Esophagus (tissue), 2 donors: Measurements from ENCODE around the gene SDF2L1. TPM values are rescaled to one million over a fixed set of nuclear protein-coding genes. Genes with fewer than 3 reads are reported as not detected.
"Not testable (repeated sequence)": the region's sequence is repeated elsewhere in the genome, so short reads cannot be mapped to it uniquely, and the experiment has no call there.

Experiments
- H3K27ac ChIP-seq, 2 donors: one replicate each; pipeline ENCODE4 v1.5.1; 2013; ENCODE audit warnings: low read depth in 2 of 2, mild to moderate bottlenecking in 2 of 2, inconsistent platforms in 1 of 2, low read length in 1 of 2, moderate library complexity in 1 of 2
- H3K27me3 ChIP-seq, 2 donors: one replicate each; pipeline ENCODE4 v1.6.1; 2013; ENCODE audit warnings: low read length in 2 of 2, control low read depth in 1 of 2, mild to moderate bottlenecking in 1 of 2; ENCODE audit not compliant: insufficient read depth in 2 of 2, control insufficient read depth in 1 of 2
- H3K36me3 ChIP-seq, 2 donors: one replicate each; pipeline ENCODE4 v1.6.1; 2013; ENCODE audit warnings: low read length in 1 of 2; ENCODE audit not compliant: control insufficient read depth in 2 of 2, insufficient read depth in 2 of 2
- H3K4me1 ChIP-seq, 2 donors: one replicate each; pipeline ENCODE4 v1.6.1; 2013; ENCODE audit warnings: low read length in 1 of 2; ENCODE audit not compliant: control insufficient read depth in 2 of 2, insufficient read depth in 2 of 2
- H3K4me3 ChIP-seq, 2 donors: one replicate each; pipeline ENCODE4 v1.5.1; 2013; ENCODE audit warnings: low read length in 2 of 2, mild to moderate bottlenecking in 2 of 2, low read depth in 1 of 2, moderate library complexity in 1 of 2
- H3K9me3 ChIP-seq, 2 donors: one replicate each; pipeline ENCODE4 v1.6.1; 2013; ENCODE audit warnings: mild to moderate bottlenecking in 2 of 2, low read depth in 1 of 2, low read length in 1 of 2, moderate library complexity in 1 of 2; ENCODE audit not compliant: control insufficient read depth in 2 of 2, insufficient read depth in 1 of 2
- WGBS, 2 donors: extraction: QIAGEN DNeasy Blood & Tissue Kit; methylation state at CpG; one replicate each; pipeline ENCODE4 v1.1.7; 2013; 5-methylcytosine and 5-hydroxymethylcytosine counted together
- polyA plus RNA-seq, 2 donors: library from polyadenylated mRNA; stranded (reverse); fragments of 200-250 nt; gene quantifications; one replicate each; pipeline ENCODE4 v1.2.3, GENCODE V29; 2013
- donor health status: healthy with polysubstance abuse.
- donor health status: Bipolar disorder and iron deficiency.

The SDF2L1 gene
- polyA plus RNA-seq, 2 donors: 18.7 to 52.7 TPM

- not testable (repeated sequence) for H3K27ac ChIP-seq, H3K4me3 ChIP-seq, H3K9me3 ChIP-seq, H3K4me1 ChIP-seq, H3K27me3 ChIP-seq
- peaks cover 31 to 66% of the 10 kb centered on the region in 2 donors for H3K36me3 ChIP-seq
- 89 to 96% methylated on average over 9 of the region's 9 CpGs for WGBS, 2 donors
Observed at GRCh38 chr22:21692856-21693255, 50.8 kb downstream of the SDF2L1 start.

- Histone ChIP-seq H3K4me1 (no peaks in the 10 kb centered on the region), H3K27me3 (no peaks in the 10 kb centered on the region), H3K4me3 (no peak overlapping the region), H3K9me3 (no peaks in the 10 kb centered on the region), H3K36me3 (peaks cover 27 to 60% of the 10 kb centered on the region in 2 donors), H3K27ac (no peak overlapping the region)
- WGBS, 2 donors: 88 to 90% methylated on average over 14 of the region's 14 CpGs
Observed at GRCh38 chr22:21693333-21693998, 51.4 kb downstream of the SDF2L1 start.

Other genes with a start within 250 kb of the SDF2L1 start
- 1 to 10 TPM; 1.6 to 2.2 TPM for gene HIC2, start 224.9 kb upstream of the SDF2L1 start, polyA plus RNA-seq
- gene TMEM191C, start 174.9 kb upstream of the SDF2L1 start, polyA plus RNA-seq: 1 to 10 TPM; 3.2 to 3.9 TPM
- gene RIMBP3C, start 90.8 kb upstream of the SDF2L1 start, polyA plus RNA-seq: under 1 TPM; 0.01 to 0.02 TPM
- 10 to 100 TPM; 48.4 to 49.1 TPM for gene UBE2L3, start 74.6 kb upstream of the SDF2L1 start, polyA plus RNA-seq
- gene YDJC, start 12.3 kb upstream of the SDF2L1 start, polyA plus RNA-seq: 10 to 100 TPM; 28.5 to 31.4 TPM
- under 1 TPM; 0.25 to 0.61 TPM for gene CCDC116, start 9.5 kb upstream of the SDF2L1 start, polyA plus RNA-seq
- gene PPIL2, start 23.7 kb downstream of the SDF2L1 start, polyA plus RNA-seq: 10 to 100 TPM; 29.7 to 41.8 TPM
- 1 to 10 TPM in 1 of 2 donors, under 1 TPM in 1; 0.96 to 1.3 TPM for gene YPEL1, start 93.5 kb downstream of the SDF2L1 start, polyA plus RNA-seq
- gene MAPK1, start 225.3 kb downstream of the SDF2L1 start, polyA plus RNA-seq: 10 to 100 TPM in 1 of 2 donors, 1 to 10 TPM in 1; 10.0 to 17.4 TPM